GM12878 (cell line): ENCODE data around the gene OR4D1. TPM values are rescaled to one million over a fixed set of nuclear protein-coding genes. Genes with fewer than 3 reads are reported as not detected.

Experiments
- ATAC-seq: fragments of 200-7000 bp; cut with Tn5 transposase; 3 replicates; pipeline ENCODE4 v1.9.1; 2020; ENCODE audit warnings: mild to moderate bottlenecking, moderate library complexity
- BruUV-seq: library from RNA; stranded (reverse); fragments of 400-500 nt; replicated peaks from 2 replicates; lab custom pipeline; 2021; lab: Mats Ljungman, UMichigan
- CTCF ChIA-PET: fragments of 300-600 bp; sonication (Branson Sonifier 250); formaldehyde crosslinking; extraction: SDS; loops from one replicate; lab custom pipeline; 2021; ENCODE audit warnings: inconsistent platforms; lab: Yijun Ruan, JAX
- POLR2A ChIA-PET: fragments of 350-600 bp; formaldehyde crosslinking; extraction: SDS; loops from one replicate; lab custom pipeline; 2021; ENCODE audit warnings: inconsistent platforms; lab: Charles Lee
- RAD21 ChIA-PET: fragments of 300-600 bp; sonication (Branson Sonifier 250); formaldehyde crosslinking; loops from one replicate; lab custom pipeline; 2023; ENCODE audit warnings: antibody characterized with exemption; ENCODE audit not compliant: unreplicated experiment; lab: Charles Lee
- SMC1A ChIA-PET: fragments of 300-600 bp; sonication (Branson Sonifier 250); formaldehyde crosslinking; loops from one replicate; lab custom pipeline; 2023; ENCODE audit not compliant: unreplicated experiment, uncharacterized antibody; lab: Charles Lee
- DNase-seq: peaks from one replicate; pipeline ENCODE4 v3.0.0-alpha.2; 2011; ENCODE audit warnings: low read depth, low spot score
- FAIRE-seq: peaks from 3 replicates; lab custom pipeline; 2011; peaks lifted over from hg19 to GRCh38; lab: Jason Lieb, UNC
- H2AFZ ChIP-seq: 2 replicates; pipeline ENCODE4 v1.6.0; 2011; ENCODE audit warnings: low read depth, low read length, control low read depth; ENCODE audit not compliant: control insufficient read depth
- H3K27ac ChIP-seq: 2 replicates; pipeline ENCODE4 v1.5.1; 2011; ENCODE audit warnings: control low read depth; ENCODE audit not compliant: control insufficient read depth, insufficient read depth
- H3K27me3 ChIP-seq, 2 experiments: replicated peaks in 1 of 2; 2 replicates each; pipeline versions ENCODE4 v1.6.0 to v1.6.1; 2011; ENCODE audit warnings: low read length in 1 of 2; ENCODE audit not compliant: control insufficient read depth in 2 of 2, insufficient read depth in 2 of 2
- H3K36me3 ChIP-seq, 2 experiments: 2 replicates each; pipeline ENCODE4 v1.5.1; 2011; ENCODE audit warnings: low read length in 1 of 2; ENCODE audit not compliant: control insufficient read depth in 2 of 2, insufficient read depth in 2 of 2
- H3K4me1 ChIP-seq: 2 replicates; pipeline ENCODE4 v1.6.1; 2011; ENCODE audit warnings: mild to moderate bottlenecking, low read length, moderate library complexity, mixed read lengths; ENCODE audit not compliant: control insufficient read depth, insufficient read depth
- H3K4me2 ChIP-seq: 2 replicates; pipeline ENCODE4 v1.6.0; 2011; ENCODE audit warnings: control low read depth; ENCODE audit not compliant: control insufficient read depth, insufficient read depth
- H3K4me3 ChIP-seq: fragments of 200-600 bp; sonication (generic); 2 replicates; pipeline ENCODE4 v1.5.1; 2016
- H3K79me2 ChIP-seq: 2 replicates; pipeline ENCODE4 v1.6.0; 2011; ENCODE audit warnings: low read length; ENCODE audit not compliant: control insufficient read depth, insufficient read depth
- H3K9ac ChIP-seq: 2 replicates; pipeline ENCODE4 v1.8.0; 2011; ENCODE audit warnings: low read length, control low read depth, mixed read lengths; ENCODE audit not compliant: control insufficient read depth, insufficient read depth
- H3K9me3 ChIP-seq: replicated peaks from 3 replicates; pipeline ENCODE4 v1.5.1; 2011; ENCODE audit warnings: mild to moderate bottlenecking, low read length; ENCODE audit not compliant: control insufficient read depth, insufficient read depth
- H4K20me1 ChIP-seq: 2 replicates; pipeline ENCODE4 v1.6.0; 2011; ENCODE audit not compliant: control insufficient read depth, insufficient read depth
- BRCA1 ChIP-seq: IDR thresholded peaks from 2 replicates; pipeline ENCODE4 v1.6.1; 2011; ENCODE audit warnings: low read depth, low read length, improper control_type of control experiment
- EED ChIP-seq: sonication (generic); IDR thresholded peaks from 2 replicates; pipeline ENCODE4 v1.6.1; 2016; ENCODE audit warnings: antibody characterized with exemption, low read depth
- MEF2A ChIP-seq: IDR thresholded peaks from 2 replicates; pipeline ENCODE4 v1.6.1; 2011; ENCODE audit warnings: low read depth, mild to moderate bottlenecking, low read length, moderate library complexity; ENCODE audit not compliant: insufficient read depth
- ZBED1 ChIP-seq: IDR thresholded peaks from 2 replicates; pipeline ENCODE4 v1.6.1; 2016; ENCODE audit warnings: borderline replicate concordance
- WGBS: methylation state at CpG from one replicate; pipeline ENCODE4 v1.1.6; 2016; ENCODE audit warnings: low lambda C conversion rate; ENCODE audit not compliant: insufficient replicate concordance, insufficient coverage; ENCODE audit errors: missing lambda C conversion rate; 5-methylcytosine and 5-hydroxymethylcytosine counted together
- in situ Hi-C: fragments of 300-500 bp; cut with MboI; formaldehyde crosslinking; loops from 9 replicates; pipeline ENCODE4 v1.14.3; 2018; ENCODE audit warnings: mixed read lengths
- intact Hi-C: fragments of 100-400 bp; cut with micrococcal nuclease; formaldehyde crosslinking; loops from one replicate; pipeline ENCODE4 v1.14.2; 2022; ENCODE audit not compliant: unreplicated experiment
- polyA plus RNA-seq, 11 experiments: library from polyadenylated mRNA; depleted of rRNA in 4 of 11; unstranded in 6 of 11; stranded (reverse) in 5 of 11; fragments of >200 nt; fragmentation: Nextera tagmentation in 4 of 11; fragmentation: Illumina TruSeq in 1 of 11; extraction: Ambion mirVana in 4 of 11; extraction: Trizol in 1 of 11; gene quantifications; 1 replicate in 1 of 11; 2 replicates in 10 of 11; pipeline versions ENCODE4 v1.2.1 to v1.2.3, GENCODE V29; 2011 to 2016; ENCODE audit warnings: inconsistent platforms in 2 of 11, missing spikeins in 2 of 11, low read depth in 1 of 11
- total RNA-seq, 4 experiments: library from RNA; depleted of rRNA in 3 of 4; stranded (reverse); fragments of >200 nt in 3 of 4; fragmentation: Illumina TruSeq in 1 of 4; extraction: Trizol in 1 of 4; gene quantifications; 2 replicates each; pipeline versions ENCODE4 v1.2.1 to v1.2.3, GENCODE V29; 2013 to 2021
- TF ChIP-seq, protein P1 (sequence below): fragments of 450-650 bp; IDR thresholded peaks from 2 replicates; pipeline ENCODE4 v1.6.1; 2016; ENCODE audit warnings: mild to moderate bottlenecking, moderate library complexity, borderline replicate concordance
- TF ChIP-seq, protein P2 (sequence below): fragments of 450-650 bp; IDR thresholded peaks from 2 replicates; pipeline ENCODE4 v1.6.1; 2017; ENCODE audit warnings: borderline replicate concordance
- TF ChIP-seq, protein P3 (sequence below): IDR thresholded peaks from 2 replicates; pipeline ENCODE4 v1.6.1; 2012; ENCODE audit warnings: mild to moderate bottlenecking, low read depth, low read length

The OR4D1 gene
- total and polyA plus RNA-seq, 10 of the 15 experiments (the other 5 are each of a cell fraction or from before 2014, with no cell fraction given): not detected

DNA sequence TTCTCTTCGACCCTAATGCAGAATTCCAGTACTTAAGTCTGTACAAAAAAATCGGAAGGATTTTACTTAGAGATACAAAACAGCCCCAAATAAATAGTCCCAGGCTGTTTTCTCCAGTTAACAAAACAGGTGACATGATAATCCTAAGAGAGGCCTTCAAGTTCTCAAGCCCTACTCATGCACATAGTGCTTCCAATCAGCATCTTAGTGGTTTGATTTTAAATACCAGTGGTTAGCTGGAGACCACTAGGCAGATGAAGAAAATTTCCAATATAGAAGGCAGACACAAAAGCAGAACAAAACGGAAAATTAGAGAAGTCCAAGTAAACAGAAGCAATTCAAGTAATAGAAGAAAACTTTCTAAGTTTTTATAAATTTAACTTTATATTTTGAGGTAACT, 13.4 kb downstream of the OR4D1 start (continued):
- TF ChIP-seq, protein P1, sequence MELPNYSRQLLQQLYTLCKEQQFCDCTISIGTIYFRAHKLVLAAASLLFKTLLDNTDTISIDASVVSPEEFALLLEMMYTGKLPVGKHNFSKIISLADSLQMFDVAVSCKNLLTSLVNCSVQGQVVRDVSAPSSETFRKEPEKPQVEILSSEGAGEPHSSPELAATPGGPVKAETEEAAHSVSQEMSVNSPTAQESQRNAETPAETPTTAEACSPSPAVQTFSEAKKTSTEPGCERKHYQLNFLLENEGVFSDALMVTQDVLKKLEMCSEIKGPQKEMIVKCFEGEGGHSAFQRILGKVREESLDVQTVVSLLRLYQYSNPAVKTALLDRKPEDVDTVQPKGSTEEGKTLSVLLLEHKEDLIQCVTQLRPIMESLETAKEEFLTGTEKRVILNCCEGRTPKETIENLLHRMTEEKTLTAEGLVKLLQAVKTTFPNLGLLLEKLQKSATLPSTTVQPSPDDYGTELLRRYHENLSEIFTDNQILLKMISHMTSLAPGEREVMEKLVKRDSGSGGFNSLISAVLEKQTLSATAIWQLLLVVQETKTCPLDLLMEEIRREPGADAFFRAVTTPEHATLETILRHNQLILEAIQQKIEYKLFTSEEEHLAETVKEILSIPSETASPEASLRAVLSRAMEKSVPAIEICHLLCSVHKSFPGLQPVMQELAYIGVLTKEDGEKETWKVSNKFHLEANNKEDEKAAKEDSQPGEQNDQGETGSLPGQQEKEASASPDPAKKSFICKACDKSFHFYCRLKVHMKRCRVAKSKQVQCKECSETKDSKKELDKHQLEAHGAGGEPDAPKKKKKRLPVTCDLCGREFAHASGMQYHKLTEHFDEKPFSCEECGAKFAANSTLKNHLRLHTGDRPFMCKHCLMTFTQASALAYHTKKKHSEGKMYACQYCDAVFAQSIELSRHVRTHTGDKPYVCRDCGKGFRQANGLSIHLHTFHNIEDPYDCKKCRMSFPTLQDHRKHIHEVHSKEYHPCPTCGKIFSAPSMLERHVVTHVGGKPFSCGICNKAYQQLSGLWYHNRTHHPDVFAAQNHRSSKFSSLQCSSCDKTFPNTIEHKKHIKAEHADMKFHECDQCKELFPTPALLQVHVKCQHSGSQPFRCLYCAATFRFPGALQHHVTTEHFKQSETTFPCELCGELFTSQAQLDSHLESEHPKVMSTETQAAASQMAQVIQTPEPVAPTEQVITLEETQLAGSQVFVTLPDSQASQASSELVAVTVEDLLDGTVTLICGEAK: no peak
- TF ChIP-seq BRCA1 (no peak), MEF2A (no peak), ZBED1 (no peak)
- TF ChIP-seq, protein P2, sequence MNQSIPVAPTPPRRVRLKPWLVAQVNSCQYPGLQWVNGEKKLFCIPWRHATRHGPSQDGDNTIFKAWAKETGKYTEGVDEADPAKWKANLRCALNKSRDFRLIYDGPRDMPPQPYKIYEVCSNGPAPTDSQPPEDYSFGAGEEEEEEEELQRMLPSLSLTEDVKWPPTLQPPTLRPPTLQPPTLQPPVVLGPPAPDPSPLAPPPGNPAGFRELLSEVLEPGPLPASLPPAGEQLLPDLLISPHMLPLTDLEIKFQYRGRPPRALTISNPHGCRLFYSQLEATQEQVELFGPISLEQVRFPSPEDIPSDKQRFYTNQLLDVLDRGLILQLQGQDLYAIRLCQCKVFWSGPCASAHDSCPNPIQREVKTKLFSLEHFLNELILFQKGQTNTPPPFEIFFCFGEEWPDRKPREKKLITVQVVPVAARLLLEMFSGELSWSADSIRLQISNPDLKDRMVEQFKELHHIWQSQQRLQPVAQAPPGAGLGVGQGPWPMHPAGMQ: no peak

DNA sequence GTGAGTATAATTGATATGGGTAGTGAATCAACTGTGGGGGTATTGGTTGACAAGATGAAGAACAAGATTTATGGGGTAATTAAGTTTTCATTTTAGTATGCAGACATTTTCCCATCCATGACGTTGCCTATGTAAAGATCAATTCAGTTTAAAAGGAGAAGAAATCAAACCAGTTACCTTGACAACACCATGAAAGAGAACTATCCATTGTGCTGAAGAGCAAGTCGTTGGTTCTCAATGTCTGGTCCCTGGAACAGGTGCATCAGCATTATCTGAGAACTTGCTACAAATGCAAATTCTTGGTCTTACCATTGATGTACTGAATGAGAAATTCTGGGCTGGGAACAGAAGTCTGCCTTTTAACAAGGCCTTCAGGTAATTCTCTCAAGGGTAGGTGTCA, 17.8 kb downstream of the OR4D1 start:
- CTCF ChIA-PET: interaction anchor here (0.7 to 1.1 kb wide), 2 partner anchors 42 to 1346 kb away, joined by 3 to 5 read pairs; no protein-coding TSS in a partner anchor
- ATAC-seq (no peak), DNase-seq (no peak), FAIRE-seq (no peak)
- SMC1A ChIA-PET: interaction anchor here (1.2 kb wide), 1 partner anchor 12 kb away, joined by 3 read pairs; no protein-coding TSS in a partner anchor
- Histone ChIP-seq H2AFZ (no peak overlapping the region), H3K4me1 (no peaks in the 10 kb centered on the region), H3K4me2 (no peak overlapping the region), H3K27me3 (no peaks in the 10 kb centered on the region; a peak in 3 of 4 replicates), H4K20me1 (no peaks in the 10 kb centered on the region), H3K9me3 (no peaks in the 10 kb centered on the region), H3K27ac (no peak overlapping the region), H3K36me3 (no peaks in the 10 kb centered on the region), H3K9ac (no peak overlapping the region), H3K4me3 (no peak overlapping the region), H3K79me2 (no peaks in the 10 kb centered on the region)
- TF ChIP-seq, protein P3, sequence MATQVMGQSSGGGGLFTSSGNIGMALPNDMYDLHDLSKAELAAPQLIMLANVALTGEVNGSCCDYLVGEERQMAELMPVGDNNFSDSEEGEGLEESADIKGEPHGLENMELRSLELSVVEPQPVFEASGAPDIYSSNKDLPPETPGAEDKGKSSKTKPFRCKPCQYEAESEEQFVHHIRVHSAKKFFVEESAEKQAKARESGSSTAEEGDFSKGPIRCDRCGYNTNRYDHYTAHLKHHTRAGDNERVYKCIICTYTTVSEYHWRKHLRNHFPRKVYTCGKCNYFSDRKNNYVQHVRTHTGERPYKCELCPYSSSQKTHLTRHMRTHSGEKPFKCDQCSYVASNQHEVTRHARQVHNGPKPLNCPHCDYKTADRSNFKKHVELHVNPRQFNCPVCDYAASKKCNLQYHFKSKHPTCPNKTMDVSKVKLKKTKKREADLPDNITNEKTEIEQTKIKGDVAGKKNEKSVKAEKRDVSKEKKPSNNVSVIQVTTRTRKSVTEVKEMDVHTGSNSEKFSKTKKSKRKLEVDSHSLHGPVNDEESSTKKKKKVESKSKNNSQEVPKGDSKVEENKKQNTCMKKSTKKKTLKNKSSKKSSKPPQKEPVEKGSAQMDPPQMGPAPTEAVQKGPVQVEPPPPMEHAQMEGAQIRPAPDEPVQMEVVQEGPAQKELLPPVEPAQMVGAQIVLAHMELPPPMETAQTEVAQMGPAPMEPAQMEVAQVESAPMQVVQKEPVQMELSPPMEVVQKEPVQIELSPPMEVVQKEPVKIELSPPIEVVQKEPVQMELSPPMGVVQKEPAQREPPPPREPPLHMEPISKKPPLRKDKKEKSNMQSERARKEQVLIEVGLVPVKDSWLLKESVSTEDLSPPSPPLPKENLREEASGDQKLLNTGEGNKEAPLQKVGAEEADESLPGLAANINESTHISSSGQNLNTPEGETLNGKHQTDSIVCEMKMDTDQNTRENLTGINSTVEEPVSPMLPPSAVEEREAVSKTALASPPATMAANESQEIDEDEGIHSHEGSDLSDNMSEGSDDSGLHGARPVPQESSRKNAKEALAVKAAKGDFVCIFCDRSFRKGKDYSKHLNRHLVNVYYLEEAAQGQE: peak; percentile 74
- TF ChIP-seq EED: no peak
- no TSS peak for BruUV-seq
- intact Hi-C loops: no loop called here
- 0% methylated on average over 2 of the region's 2 CpGs for WGBS
- in situ Hi-C loops: no loop called here
- RAD21 ChIA-PET: no interaction called here
- POLR2A ChIA-PET: no interaction called here
